Ishikawa (cell line): ENCODE measurements around the gene EFS.

Source experiments
- CEBPB ChIP-seq: IDR thresholded peaks from 2 replicates; pipeline ENCODE4 v1.6.1; 2012
- CREB1 ChIP-seq: IDR thresholded peaks from 2 replicates; pipeline ENCODE4 v1.6.1; 2012; ENCODE audit warnings: low read depth
- EGR1 ChIP-seq: IDR thresholded peaks from 2 replicates; pipeline ENCODE4 v1.6.1; 2012
- EP300 ChIP-seq: IDR thresholded peaks from 2 replicates; pipeline ENCODE4 v1.6.1; 2012; ENCODE audit warnings: borderline replicate concordance
- FOXM1 ChIP-seq: IDR thresholded peaks from 2 replicates; pipeline ENCODE4 v1.6.1; 2012; ENCODE audit warnings: low read depth, borderline replicate concordance
- MAX ChIP-seq: IDR thresholded peaks from 2 replicates; pipeline ENCODE4 v1.6.1; 2012
- NFIC ChIP-seq: IDR thresholded peaks from 2 replicates; pipeline ENCODE4 v1.6.1; 2012
- RAD21 ChIP-seq: IDR thresholded peaks from 2 replicates; pipeline ENCODE4 v1.6.1; 2012; ENCODE audit warnings: low read depth
- REST ChIP-seq: IDR thresholded peaks from 2 replicates; pipeline ENCODE4 v1.6.1; 2012; ENCODE audit warnings: low read depth, mild to moderate bottlenecking
- TAF1 ChIP-seq: IDR thresholded peaks from 2 replicates; pipeline ENCODE4 v1.6.1; 2012; ENCODE audit warnings: low read depth, mild to moderate bottlenecking
- TCF12 ChIP-seq: IDR thresholded peaks from 2 replicates; pipeline ENCODE4 v1.6.1; 2012; ENCODE audit warnings: low read depth
- TEAD4 ChIP-seq: IDR thresholded peaks from 2 replicates; pipeline ENCODE4 v1.6.1; 2012
- USF1 ChIP-seq: IDR thresholded peaks from 2 replicates; pipeline ENCODE4 v1.6.1; 2012
- ZBTB7A ChIP-seq: IDR thresholded peaks from 2 replicates; pipeline ENCODE4 v1.6.1; 2012; ENCODE audit warnings: low read depth

EFS gene

GRCh38 chr14:23356662-23357061 lies 8.3 kb downstream of the EFS start:
- TF ChIP-seq CREB1 (no peak), CEBPB (no peak), RAD21 (no peak)

GRCh38 chr14:23355871-23356435 lies 9.0 kb downstream of the EFS start:
- TF ChIP-seq EGR1, result no peak

- TF ChIP-seq TAF1, result no peak
- TF ChIP-seq RAD21, result no peak
- TF ChIP-seq EP300, result no peak
Observed at GRCh38 chr14:23354990-23355389, 10.0 kb downstream of the EFS start.

- TF ChIP-seq MAX (no peak), FOXM1 (no peak), TAF1 (no peak), ZBTB7A (no peak), REST (no peak), NFIC (no peak), EP300 (no peak), EGR1 (no peak), USF1 (no peak), CREB1 (no peak)
Observed at GRCh38 chr14:23353433-23353780, 11.6 kb downstream of the EFS start.

GRCh38 chr14:23352506-23353432 lies 12.2 kb downstream of the EFS start, which contains the start of gene SLC22A17:
TSS of gene SLC22A17 (minus strand) at chr14:23352887.
- no peak for TF ChIP-seq EP300
- no peak for TF ChIP-seq TCF12

- TF ChIP-seq TCF12, result no peak
- no peak for TF ChIP-seq ZBTB7A
- TF ChIP-seq REST, result no peak
- no peak for TF ChIP-seq FOXM1
- no peak for TF ChIP-seq TEAD4
- no peak for TF ChIP-seq CEBPB
- TF ChIP-seq EGR1, result no peak
- no peak for TF ChIP-seq RAD21
- no peak for TF ChIP-seq CREB1
- TF ChIP-seq EP300, result no peak
- TF ChIP-seq NFIC, result no peak
- no peak for TF ChIP-seq MAX
Observed at GRCh38 chr14:23351681-23352505, 13.1 kb downstream of the EFS start.
